GM18858 (cell line): ENCODE measurements around the gene MYOM3.
"Not testable (repeated sequence)": the region's sequence is repeated elsewhere in the genome, so short reads cannot be mapped to it uniquely, and the experiment has no call there.

Experiments
- ATAC-seq: cut with Tn5 transposase; IDR thresholded peaks from one replicate; pipeline ENCODE4 v1.9.1; 2021; ENCODE audit not compliant: unreplicated experiment

MYOM3 gene

DNA sequence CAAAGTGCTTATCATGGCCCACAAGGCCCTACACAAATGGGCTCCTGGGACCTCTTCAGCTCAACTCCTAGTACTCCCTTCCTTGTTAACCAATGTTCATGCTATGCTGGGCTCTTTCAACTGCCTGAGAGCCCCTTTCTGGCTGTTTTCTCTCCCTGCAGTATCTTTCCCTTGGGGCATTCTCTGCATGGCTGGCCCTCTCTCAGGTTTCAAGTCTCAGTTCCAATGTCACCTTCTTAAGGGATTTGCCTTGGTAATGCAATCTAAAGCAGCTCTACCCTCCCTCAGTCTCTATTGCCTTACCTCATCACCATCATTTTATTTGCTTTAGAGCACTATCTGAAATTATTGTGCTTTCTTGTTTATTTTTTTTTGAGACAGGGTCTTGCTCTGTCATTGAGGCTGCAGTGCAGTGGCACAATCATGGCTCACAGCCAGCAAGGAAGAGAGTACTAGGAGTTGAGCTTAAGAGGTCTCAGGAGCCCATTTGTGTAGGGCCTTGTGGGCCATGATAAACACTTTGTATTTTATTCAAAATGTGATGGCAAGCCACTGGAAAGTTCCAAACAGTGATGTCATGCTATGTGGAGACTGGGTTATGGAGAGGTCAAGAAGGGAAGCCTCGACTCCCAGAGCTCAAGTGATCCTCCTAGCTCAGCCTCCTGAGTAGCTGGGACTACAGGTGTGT is 68.4 kb downstream of the MYOM3 start:
- ATAC-seq: no peak

DNA sequence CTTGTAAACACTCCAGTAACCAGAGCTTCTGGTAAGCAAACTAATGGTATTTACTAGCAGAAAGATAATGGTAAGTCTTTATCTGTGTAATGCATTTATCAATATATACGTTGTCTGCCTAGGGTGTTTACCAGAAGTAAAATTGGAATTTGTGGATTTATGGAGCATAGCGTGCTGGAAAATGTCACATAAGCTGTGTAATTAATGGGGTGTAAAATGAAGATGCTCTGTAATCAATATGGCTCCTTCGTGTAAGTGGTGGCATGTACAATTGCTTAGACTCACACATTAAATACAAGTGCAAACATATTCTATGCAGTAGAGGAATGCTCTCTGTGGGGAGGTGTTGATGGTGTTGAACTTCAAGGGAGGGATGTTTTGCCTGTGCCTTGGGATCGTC is 69.6 kb downstream of the MYOM3 start:
- no peak for ATAC-seq

DNA sequence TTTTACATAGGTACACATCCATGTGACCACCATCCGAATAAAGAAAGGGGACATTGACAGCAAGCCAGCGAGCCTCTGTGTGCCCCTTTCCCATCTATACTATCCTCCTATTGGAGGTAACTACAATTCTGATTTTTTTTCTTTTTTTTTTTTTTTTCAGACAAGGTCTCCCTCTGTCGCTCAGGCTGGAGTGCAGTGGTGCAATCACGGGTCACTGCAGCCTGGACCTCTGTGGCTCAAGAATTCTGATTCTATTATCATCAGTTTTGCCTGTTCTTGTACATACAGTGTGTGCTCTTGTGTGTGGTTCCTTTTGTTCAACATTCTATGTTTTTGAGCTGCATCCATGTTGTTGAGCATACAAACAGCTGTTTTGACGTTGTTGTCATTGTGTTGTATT is 75.8 kb downstream of the MYOM3 start:
- no peak for ATAC-seq

DNA sequence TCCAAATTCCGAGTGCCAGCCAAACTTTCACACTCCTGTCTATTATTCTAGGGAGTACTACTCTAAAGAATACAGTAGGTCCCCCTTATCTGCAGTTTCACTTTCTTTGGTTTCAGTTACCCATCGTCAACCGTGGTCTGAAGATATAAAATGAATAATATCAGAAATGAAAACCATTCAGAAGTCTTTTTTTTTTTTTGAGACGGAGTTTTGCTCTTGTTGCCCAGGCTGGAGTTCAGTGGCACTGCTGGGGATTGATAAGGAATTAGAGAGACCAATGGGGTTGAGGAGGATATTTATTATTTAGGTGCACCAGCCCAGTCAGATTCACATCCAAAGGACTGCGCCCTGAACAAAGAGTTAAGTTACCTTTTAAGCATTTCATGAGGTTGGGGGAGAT is 79.0 kb downstream of the MYOM3 start:
- no peak for ATAC-seq

DNA sequence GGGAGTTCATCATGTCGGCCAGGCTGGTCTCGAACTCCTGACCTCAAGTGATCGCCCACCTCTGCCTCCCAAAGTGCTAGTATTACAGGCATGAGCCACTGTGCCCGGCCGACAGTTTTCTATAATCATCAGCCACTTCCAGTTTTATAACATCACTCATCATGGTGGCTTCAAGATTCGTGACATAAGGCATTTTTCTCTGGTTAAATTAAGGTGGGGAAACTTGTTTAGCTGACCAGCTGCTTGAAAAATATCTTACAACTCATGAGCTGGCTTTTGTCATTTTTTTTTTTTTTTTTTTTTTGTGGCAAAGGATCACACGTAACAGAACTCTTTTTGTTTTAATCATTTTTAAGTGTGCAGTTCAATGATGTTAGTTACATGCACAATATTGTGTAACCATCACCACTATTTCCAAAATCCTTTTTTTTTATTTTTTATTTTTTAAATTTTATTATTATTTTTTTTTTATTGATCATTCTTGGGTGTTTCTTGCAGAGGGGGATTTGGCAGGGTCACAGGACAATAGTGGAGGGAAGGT is 80.9 kb downstream of the MYOM3 start:
- not testable (repeated sequence) for ATAC-seq

DNA sequence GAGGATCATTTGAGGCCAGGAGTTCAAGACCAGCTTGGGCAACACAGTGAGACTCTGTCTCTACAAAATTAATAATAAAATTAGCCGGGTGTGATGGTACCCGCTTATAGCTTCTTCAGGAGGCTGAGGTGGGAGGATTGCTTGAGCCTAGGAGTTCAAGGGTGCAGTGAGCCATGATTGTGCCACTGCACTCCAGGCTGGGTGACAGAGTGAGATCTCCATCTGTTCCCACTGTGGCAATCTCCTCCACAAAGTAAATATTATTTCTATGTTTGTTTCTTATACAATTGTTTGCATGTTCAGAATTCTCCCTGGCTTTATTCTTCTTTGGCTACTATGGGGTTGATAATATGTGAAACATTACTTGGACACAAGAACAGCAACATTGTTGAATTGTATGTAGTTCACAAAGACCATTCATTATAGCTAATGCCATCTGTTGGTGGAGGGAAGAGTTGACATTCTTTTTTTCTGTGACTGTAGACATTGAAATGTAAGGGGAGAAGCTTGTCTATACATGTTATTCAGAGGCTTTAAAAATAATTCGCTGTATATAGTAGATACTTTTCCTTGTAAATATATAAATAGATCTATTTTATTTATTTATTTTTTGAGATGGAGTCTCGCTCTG is 84.0 kb downstream of the MYOM3 start:
- ATAC-seq: no peak

DNA sequence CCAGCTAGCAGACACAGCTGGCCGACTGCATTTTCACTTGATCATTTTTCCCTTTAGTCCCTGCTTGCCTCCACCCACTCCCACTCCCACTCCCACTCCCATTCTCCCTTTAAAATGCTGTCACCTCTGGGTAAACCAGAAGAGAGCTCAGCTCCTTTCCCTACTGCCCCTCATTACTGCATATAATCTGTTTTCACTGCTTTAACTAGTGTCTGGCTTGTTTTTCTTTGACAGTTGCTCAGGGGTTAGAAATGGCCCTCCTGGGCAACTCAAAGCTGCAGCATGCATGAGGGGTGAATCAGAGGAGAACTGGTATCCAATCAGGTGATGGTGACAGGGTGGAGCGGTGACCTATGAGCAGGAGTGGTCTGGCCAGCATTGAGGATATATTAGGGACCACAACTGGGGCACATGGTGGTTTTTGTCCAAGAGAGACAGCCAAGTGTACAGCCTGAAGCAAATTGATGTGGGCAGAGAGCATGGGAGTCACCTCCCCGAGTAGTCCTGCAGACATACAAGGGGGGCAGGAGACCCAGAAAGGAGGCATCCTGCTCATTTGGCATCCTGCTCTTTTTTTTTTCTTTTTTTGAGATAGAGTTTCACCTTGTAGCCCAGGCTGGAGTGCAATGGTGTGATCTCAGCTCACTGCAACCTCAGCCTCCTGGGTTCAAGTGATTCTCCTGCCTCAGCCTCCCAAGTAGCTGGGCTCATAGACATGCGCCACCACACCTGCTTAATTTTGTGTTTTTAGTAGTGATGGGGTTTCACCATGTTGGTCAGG is 89.2 kb downstream of the MYOM3 start:
- ATAC-seq: no peak

DNA sequence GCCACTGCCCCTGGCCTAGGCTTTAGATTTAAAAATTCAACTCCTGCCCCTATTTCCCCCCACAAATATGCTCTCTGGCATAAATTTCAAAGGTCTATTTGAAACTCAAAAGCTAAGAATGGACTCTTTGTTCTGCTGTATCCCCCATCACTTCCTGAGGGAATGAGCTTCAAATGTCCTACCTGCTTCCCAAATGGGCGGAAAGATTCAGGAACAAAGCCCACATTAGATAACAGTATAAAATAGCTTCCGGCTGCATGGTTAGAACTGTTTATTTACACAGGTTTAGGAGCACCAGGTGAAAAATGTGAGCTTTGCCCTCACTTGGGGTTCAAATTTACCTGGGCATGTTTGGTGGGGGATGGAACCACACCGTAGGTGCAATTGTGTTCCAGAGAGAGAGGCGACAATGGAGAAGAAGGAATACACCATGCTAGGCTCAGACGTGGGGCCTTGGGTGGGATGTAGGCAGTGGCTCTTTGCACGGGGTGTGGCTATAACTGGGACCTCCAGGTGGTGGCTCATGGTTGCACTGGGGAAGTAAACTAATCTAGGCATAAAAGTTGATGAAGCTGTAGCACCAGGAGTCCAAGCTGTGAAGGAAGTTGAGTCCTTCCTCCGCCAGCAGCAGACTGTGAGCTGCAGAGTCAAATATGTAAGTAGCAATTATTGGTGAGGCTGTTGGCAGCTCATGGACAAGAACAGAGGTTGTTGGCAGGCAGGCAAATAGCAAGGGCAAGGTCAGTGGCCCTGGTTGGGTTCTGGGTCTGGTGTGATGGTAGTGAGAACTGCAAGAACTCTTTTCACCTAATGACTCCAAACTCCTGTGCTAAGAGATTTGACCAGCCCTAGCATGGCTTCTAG is 90.3 kb downstream of the MYOM3 start:
- no peak for ATAC-seq

DNA sequence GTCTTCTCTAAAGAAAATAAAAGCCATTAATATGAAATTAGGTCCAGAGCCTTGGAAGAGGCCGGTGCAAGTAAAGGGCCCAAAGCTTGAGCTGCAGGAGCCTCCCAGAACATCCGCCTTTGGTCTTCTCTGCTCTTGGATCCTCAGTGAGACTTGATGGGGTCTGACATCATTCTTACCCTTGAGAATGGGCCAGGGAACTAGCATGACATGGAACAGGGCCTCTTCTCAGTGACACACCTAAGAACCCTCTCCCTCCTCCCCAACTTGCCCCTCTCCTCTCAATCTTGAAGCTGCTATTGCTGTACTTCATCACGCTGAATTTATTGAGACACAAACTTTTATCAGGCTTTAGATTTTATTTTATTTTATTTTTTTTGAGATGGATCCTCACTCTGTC is 91.5 kb downstream of the MYOM3 start:
- ATAC-seq: no peak

DNA sequence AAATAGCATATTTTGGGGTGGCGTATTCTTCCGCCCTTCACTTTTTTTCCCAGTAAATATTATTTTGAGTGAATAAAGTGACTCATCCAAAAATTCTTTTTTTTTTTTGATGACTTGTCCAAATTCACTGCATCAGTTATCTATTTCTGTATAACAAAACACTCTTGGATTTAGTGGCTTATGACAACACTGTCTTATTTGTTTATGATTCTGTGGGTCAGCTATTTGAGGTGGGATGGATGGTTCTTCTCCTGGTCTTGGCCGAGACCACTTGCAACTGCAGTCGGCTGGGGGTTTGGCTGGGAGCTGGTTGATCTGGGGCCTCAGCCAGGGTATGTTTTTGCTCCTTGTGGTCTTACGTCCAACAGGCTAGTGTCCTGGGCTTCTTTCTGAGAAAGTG is 91.9 kb downstream of the MYOM3 start:
- ATAC-seq: no peak

DNA sequence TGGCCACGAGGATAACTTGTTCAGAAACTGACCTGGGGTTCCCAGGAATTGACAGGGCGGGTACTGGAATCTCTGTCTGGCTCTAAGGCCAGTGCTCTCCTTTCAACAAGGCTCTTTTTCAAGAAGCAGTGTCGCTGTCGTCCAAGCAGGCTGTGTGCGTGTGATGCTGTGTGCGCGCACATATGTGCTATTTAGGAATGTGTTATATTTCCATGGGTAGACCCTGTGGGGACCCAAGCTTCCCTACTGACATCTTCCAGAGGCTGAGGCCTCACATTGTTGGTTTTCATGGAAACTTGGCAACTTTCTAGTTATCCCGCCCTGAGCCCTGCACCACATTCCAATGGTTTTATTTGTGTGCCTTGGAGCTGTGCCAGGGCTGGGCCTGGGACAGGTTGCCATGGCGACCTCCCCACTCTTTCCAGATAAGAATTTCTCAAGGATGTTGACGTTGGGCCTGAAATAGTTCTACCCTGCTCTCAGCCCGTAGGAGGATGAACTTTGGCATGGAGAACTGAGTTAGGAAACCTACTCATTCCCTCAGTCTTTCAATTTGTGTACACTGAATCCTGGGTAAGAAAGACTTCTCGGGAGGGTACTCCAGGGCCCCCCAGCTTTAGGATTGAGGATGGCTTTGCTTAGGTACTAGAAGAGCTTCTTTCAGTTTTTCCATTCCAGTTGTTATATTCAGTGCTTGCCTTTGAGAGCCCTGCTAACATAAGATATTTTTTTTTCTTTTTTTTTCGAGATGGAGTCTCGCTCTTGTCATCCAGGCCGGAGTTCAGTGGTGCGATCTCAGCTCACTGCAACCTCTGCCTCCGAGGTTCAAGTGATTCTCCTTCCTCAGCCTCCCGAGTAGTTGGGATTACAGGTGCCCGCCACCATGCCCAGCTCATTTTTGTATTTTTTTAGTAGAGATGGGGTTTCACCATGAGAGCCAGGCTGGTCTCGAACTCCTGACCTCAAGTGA is 93.0 kb downstream of the MYOM3 start:
- ATAC-seq: no peak

DNA sequence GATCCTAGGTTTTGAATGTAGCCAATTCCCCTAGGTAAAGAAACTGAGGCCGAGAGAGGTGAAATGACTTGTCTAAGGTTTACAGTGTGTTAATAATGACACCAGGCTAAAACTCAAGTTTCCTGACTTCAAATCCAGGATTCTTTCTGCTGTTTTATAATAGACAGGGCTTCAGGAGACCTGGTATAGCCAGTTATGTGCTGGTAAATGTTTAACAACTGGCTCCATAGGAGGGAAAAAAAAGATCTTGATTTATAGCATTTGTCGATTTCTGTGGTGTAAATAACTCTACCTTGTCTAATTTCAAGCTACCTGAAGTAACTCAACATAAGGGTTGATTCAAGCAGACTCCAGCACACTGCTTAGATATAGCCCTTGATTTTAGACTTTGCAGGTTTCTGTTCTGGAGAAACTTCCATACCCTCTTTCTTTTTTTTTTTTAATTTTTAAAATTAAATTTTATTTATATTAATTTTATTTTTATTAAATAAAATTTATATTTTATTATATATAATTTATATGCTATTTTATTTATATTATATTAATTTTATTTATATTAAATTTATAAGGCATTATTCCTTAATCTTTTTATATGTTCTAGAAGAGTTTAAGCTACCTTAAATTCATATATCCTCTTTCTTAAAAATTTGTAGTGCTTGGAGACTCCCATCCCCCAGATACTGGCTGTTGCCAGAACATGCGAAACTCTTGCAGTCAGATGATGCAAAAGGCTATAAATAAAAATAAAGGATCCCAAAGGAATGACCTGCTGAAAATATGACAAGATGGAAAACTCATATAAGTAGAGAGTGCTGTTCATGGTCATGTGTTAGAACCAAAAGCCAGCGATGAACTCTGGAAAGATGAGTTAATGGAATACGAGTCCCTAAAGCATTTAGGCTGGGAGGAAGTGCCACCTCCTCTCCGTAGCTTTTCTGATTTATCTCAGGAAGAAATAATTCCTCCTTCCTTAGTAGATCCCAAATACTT is 96.4 kb downstream of the MYOM3 start:
- ATAC-seq: no peak

DNA sequence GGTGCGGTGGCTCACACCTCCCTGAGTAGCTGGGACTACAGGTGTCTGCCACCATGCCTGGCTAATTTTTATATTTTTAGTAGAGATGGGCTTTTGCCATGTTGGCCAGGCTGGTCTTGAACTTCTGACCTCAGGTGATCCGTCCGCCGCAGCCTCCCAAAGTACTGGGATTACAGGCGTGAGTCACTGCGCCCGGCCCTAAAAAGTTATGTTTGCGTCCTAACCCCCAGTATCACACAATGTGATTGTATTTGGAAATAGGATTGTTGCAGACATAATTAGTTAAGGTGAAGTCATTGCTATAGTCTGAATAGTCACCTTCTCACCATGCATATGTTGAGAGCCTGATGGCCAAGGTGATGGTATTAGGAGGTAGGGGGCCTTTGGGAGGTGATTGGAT is 99.1 kb downstream of the MYOM3 start:
- not testable (repeated sequence) for ATAC-seq

DNA sequence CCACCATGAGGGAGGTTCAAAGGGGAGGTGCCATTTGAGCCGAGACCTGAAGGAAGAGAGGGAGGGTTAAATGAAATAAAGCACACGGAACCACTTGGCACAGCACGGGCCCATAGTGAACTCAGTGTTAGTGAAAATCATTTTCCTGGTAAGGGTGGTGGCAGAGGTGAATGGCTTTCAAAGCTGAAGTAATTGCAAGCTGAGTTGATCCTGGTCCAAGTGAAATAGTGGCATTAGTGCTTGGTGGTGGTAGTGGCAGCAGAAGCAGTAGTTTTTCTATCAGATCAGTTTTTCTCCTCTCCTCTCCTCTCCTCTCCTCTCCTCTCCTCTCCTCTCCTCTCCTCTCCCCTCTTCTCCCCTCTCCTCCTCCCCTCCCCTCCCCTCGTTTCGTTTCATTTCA is 101.3 kb downstream of the MYOM3 start:
- ATAC-seq: no peak

DNA sequence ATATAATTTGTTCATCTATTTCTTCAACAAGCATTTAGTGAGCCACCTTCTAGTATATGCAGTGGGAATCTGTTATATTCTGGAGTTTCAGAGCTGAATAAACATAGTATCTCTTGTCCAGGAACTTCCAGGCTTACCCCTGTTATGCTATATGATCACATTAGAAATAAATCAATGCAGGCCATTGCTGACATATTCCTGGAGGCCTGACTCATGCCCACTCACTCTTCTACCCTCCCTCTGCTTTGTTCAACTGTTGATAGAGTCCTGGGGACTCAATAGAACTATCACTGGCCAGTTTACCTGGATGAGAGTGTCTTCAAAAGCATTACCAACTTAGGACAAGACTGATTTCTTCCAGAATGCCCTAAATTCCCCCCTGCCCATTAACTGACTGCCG is 102.5 kb downstream of the MYOM3 start:
- no peak for ATAC-seq

DNA sequence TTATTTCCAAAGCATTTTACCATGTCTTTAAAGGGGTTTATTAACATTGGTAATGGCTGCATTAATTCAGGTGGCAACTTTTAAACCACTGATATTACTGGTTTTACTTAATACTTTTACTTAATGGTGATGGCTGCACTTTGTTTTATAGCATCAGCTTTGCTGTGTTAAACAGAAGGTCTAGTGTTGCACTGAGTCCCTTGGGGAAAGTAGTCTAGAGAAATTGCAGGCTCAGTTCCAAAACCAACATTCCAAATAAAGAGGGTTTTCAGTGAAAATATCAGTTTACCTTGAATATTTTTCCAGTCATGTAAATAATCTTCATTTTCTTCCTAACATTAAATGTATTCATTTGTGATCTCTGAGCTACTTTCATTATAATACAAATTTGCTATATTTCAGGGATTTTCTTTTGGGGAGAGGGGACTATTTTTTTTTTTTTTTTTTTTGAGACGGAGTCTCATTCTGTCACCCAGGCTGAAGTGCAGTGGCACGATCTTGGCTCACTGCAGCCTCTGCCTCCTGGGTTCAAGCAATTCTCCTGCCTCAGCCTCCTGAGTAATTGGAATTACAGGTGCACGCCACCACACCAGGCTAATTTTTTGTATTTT is 103.3 kb downstream of the MYOM3 start:
- ATAC-seq: not testable (repeated sequence)

DNA sequence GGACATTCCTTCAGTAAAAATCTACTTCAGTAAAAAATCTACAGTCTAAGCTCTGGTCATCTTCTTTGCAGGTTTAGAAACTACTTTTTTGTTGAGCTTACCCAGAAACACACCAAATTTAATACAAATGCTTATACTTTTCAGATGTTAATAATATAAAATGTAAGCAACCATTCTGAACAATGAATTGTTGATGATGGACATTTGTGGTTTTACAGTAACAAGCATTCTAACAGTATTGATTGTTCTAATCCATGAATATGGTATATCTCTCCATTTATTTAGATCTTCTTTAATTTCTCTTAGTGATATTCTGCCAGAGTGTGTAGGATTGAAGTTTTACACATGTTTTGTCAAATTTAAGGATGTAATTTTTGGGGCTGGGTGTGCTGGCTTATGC is 104.9 kb downstream of the MYOM3 start:
- ATAC-seq: no peak
